Endothelial cell of umbilical vein (primary cell): ENCODE data around the gene XRN1. TPM values are rescaled to one million over a fixed set of nuclear protein-coding genes. Genes with fewer than 3 reads are reported as not detected.

Experiments
- BruUV-seq: library from RNA; stranded (reverse); fragments of 400-500 nt; replicated peaks from 2 replicates; lab custom pipeline; 2021; lab: Mats Ljungman, UMichigan
- CTCF ChIA-PET: fragments of 300-600, 350-600 bp; sonication (Branson Sonifier 250); formaldehyde crosslinking; loops from one replicate; lab custom pipeline; 2021; ENCODE audit warnings: antibody characterized with exemption, inconsistent platforms; lab: Charles Lee
- POLR2A ChIA-PET: fragments of 300-600, 350-600 bp; sonication (Branson Sonifier 250); formaldehyde crosslinking; loops from one replicate; lab custom pipeline; 2021; ENCODE audit warnings: antibody characterized with exemption, inconsistent platforms; lab: Charles Lee
- DNase-seq: peaks from one replicate; pipeline ENCODE4 v3.0.0-alpha.2; 2011; ENCODE audit warnings: low read depth, low spot score
- FAIRE-seq: peaks from 2 replicates; lab custom pipeline; 2011; peaks lifted over from hg19 to GRCh38; lab: Jason Lieb, UNC
- H2AFZ ChIP-seq: 2 replicates; pipeline ENCODE4 v1.6.0; 2012; ENCODE audit warnings: low read depth, low read length, control low read depth, inconsistent platforms
- H3K27ac ChIP-seq: 2 replicates; pipeline ENCODE4 v1.5.1; 2011; ENCODE audit warnings: low read depth, mild to moderate bottlenecking, control low read depth, low read length, moderate library complexity; ENCODE audit not compliant: insufficient read depth
- H3K27me3 ChIP-seq, 2 experiments: 2 replicates each; pipeline versions ENCODE4 v1.6.0 to v1.6.1; 2011; ENCODE audit warnings: low read length in 2 of 2, mixed read lengths in 1 of 2; ENCODE audit not compliant: control insufficient read depth in 2 of 2, insufficient read depth in 2 of 2
- H3K36me3 ChIP-seq, 2 experiments: 2 replicates in 1 of 2; 3 replicates in 1 of 2; pipeline ENCODE4 v1.5.1; 2011; ENCODE audit warnings: low read length in 2 of 2, mild to moderate bottlenecking in 1 of 2, moderate library complexity in 1 of 2; ENCODE audit not compliant: control insufficient read depth in 2 of 2, insufficient read depth in 2 of 2; ENCODE audit errors: extremely low read depth in 1 of 2
- H3K4me1 ChIP-seq: 3 replicates; pipeline ENCODE4 v1.5.1; 2011; ENCODE audit warnings: mild to moderate bottlenecking, low read length; ENCODE audit not compliant: control insufficient read depth, insufficient read depth; ENCODE audit errors: extremely low read depth
- H3K4me2 ChIP-seq: 2 replicates; pipeline ENCODE4 v1.6.1; 2011; ENCODE audit warnings: low read length, control low read depth, mixed read lengths; ENCODE audit not compliant: insufficient read depth
- H3K4me3 ChIP-seq, 3 experiments: fragments of 200-600 bp in 1 of 3; sonication (generic), shearing (Covaris generic) in 1 of 3; replicated peaks in 1 of 3; 2 replicates each; pipeline ENCODE4 v1.5.1; 2011 to 2016; ENCODE audit warnings: control low read depth in 3 of 3, low read length in 3 of 3, mild to moderate bottlenecking in 2 of 3, inconsistent platforms in 1 of 3, low read depth in 1 of 3, moderate library complexity in 1 of 3; ENCODE audit not compliant: insufficient read depth in 1 of 3
- H3K79me2 ChIP-seq: 2 replicates; pipeline ENCODE4 v1.6.0; 2012; ENCODE audit warnings: low read length, inconsistent platforms; ENCODE audit not compliant: control insufficient read depth, insufficient read depth
- H3K9ac ChIP-seq: replicated peaks from 2 replicates; pipeline ENCODE3; 2011; ENCODE audit warnings: low read length, control low read depth; ENCODE audit not compliant: insufficient read depth; ENCODE audit errors: extremely low read depth
- H3K9me1 ChIP-seq: replicated peaks from 3 replicates; pipeline ENCODE4 v1.6.0; 2011; ENCODE audit warnings: mild to moderate bottlenecking, low read length; ENCODE audit not compliant: control insufficient read depth, insufficient read depth; ENCODE audit errors: extremely low read depth
- H3K9me3 ChIP-seq: replicated peaks from 2 replicates; pipeline ENCODE4 v1.5.1; 2012; ENCODE audit warnings: low read length, inconsistent platforms; ENCODE audit not compliant: control insufficient read depth, insufficient read depth
- H4K20me1 ChIP-seq: replicated peaks from 2 replicates; pipeline ENCODE3; 2011; ENCODE audit warnings: mild to moderate bottlenecking, low read length; ENCODE audit not compliant: control insufficient read depth, insufficient read depth; ENCODE audit errors: extremely low read depth
- CTCF ChIP-seq, 2 donors: IDR thresholded peaks; 1 replicate in 1 of 2; 2 replicates in 1 of 2; pipeline ENCODE4 v1.5.1; 2011; ENCODE audit warnings: low read length in 2 of 2, mild to moderate bottlenecking in 2 of 2, moderate library complexity in 2 of 2, control low read depth in 1 of 2, inconsistent platforms in 1 of 2, low read depth in 1 of 2; ENCODE audit not compliant: insufficient read depth in 1 of 2; ENCODE audit errors: extremely low read depth in 1 of 2
- EZH2 ChIP-seq: IDR thresholded peaks from 2 replicates; pipeline ENCODE4 v1.6.1; 2012; ENCODE audit warnings: borderline replicate concordance, low read depth, mild to moderate bottlenecking, moderate library complexity, low read length, inconsistent platforms; ENCODE audit not compliant: severe bottlenecking
- FOS ChIP-seq: IDR thresholded peaks from 2 replicates; pipeline ENCODE4 v1.6.1; 2011; ENCODE audit warnings: mild to moderate bottlenecking, low read length, moderate library complexity, borderline replicate concordance; ENCODE audit not compliant: insufficient read depth
- GATA2 ChIP-seq: IDR thresholded peaks from 2 replicates; pipeline ENCODE4 v1.7.0; 2011; ENCODE audit warnings: low read depth, mild to moderate bottlenecking, moderate library complexity, mixed read lengths, low read length; ENCODE audit not compliant: insufficient read length, insufficient read depth
- JUN ChIP-seq: IDR thresholded peaks from 2 replicates; pipeline ENCODE4 v1.6.1; 2011; ENCODE audit warnings: borderline replicate concordance, low read depth; ENCODE audit not compliant: insufficient read length, insufficient read depth
- MAX ChIP-seq: IDR thresholded peaks from 2 replicates; pipeline ENCODE4 v1.6.1; 2011; ENCODE audit not compliant: insufficient read depth, insufficient read length
- MYC ChIP-seq: IDR thresholded peaks from one replicate; pipeline ENCODE4 v1.6.1; 2011; ENCODE audit warnings: mild to moderate bottlenecking, low read depth, low read length
- POLR2A ChIP-seq: IDR thresholded peaks from 2 replicates; pipeline ENCODE4 v1.6.1; 2012; ENCODE audit warnings: low read depth, mild to moderate bottlenecking, control low read depth, low read length
- POLR2AphosphoS5 ChIP-seq: IDR thresholded peaks from 2 replicates; pipeline ENCODE4 v1.6.1; 2012; ENCODE audit warnings: low read depth, mild to moderate bottlenecking, control low read depth, low read length, moderate library complexity; ENCODE audit not compliant: insufficient read depth
- dilution Hi-C: fragments of 300-500 bp; cut with MboI; formaldehyde crosslinking; loops from one replicate; pipeline ENCODE4 v1.15.0; 2019; ENCODE audit warnings: low sequenced_read_pairs; ENCODE audit not compliant: extremely low pct_ligation_motif_present
- intact Hi-C: fragments of 100-400 bp; cut with micrococcal nuclease; formaldehyde crosslinking; loops from one replicate; pipeline ENCODE4 v1.10.0; 2022
- polyA plus RNA-seq, 4 experiments: library from polyadenylated mRNA; depleted of rRNA in 3 of 4; stranded (reverse) in 3 of 4; unstranded in 1 of 4; fragments of >200 nt; gene quantifications; 2 replicates each; pipeline versions ENCODE4 v1.2.1 to v1.2.3, GENCODE V29; 2011 to 2012; ENCODE audit warnings: missing spikeins in 1 of 4
- total RNA-seq: library from RNA; stranded (reverse); gene quantifications from 2 replicates; pipeline ENCODE4 v1.2.3, GENCODE V29; 2021

Gene XRN1
- total and polyA plus RNA-seq, 2 donors (not counting 3 experiments of a cell fraction or from before 2014, with no cell fraction given) = 4.4 to 40.0 TPM

GRCh38 chr3:142394921-142395622 is 52.8 kb downstream of the XRN1 start:
- H3K4me3 ChIP-seq = no peak overlapping the region
- no peaks in the 10 kb centered on the region for H3K9me1 ChIP-seq
- H3K4me1 ChIP-seq = no peaks in the 10 kb centered on the region
- no peak overlapping the region for H2AFZ ChIP-seq
- H3K36me3 ChIP-seq = peaks cover 6 to 15% of the 10 kb centered on the region in 2 experiments
- ChIA-PET POLR2A (no interaction called here), CTCF (interaction anchor here (1.6 kb wide), 1 partner anchor 17 kb away, joined by 3 read pairs; no protein-coding TSS in a partner anchor)
- no peaks in the 10 kb centered on the region for H3K79me2 ChIP-seq
- H3K9me3 ChIP-seq = no peaks in the 10 kb centered on the region
- dilution Hi-C loops (no loop called here), intact Hi-C loops (no loop called here)
- no peak for TF ChIP-seq JUN
- TF ChIP-seq POLR2AphosphoS5 = no peak
- no peak for TF ChIP-seq POLR2A
- TF ChIP-seq EZH2 = no peak
- no peak for TF ChIP-seq FOS
- TF ChIP-seq GATA2 = no peak
- no peak for TF ChIP-seq CTCF (IDR thresholded peaks at IDR 0.05; ENCODE audit: extremely low read depth in 1 of 2, insufficient read depth in 1 of 2, low read depth in 1 of 2, low read length in 2 of 2)
- TF ChIP-seq MAX = no peak
- no peak for TF ChIP-seq MYC
- H3K27ac ChIP-seq = no peak overlapping the region
- no TSS peak for BruUV-seq
- H3K9ac ChIP-seq = no peak overlapping the region
- H3K4me2 ChIP-seq = no peak overlapping the region
- no peaks in the 10 kb centered on the region for H4K20me1 ChIP-seq
- no peak for FAIRE-seq
- no peak for DNase-seq
- no peaks in the 10 kb centered on the region for H3K27me3 ChIP-seq
